ENCODE data around the gene LDLRAD4.

The LDLRAD4 gene

DNA sequence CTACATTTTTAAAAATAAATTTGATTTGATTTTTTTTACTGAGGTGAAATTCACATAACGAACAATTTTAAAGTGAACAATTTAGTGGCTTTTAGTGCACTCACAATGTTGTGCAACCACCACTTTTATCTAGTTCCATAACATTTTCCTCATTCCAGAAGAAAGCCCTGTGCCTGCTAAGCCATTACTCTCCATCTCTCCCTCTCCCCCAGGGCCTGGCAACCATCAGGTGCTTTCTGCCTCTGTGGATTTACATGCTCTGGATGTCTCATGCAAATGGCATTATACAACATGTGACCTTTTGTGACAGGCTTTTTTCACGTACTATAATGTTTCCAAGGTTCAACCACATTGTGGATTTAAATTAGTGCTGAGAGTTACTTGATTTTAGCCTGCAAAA, 19.9 kb upstream of the LDLRAD4 start:
- TF ChIP-seq, protein P1, sequence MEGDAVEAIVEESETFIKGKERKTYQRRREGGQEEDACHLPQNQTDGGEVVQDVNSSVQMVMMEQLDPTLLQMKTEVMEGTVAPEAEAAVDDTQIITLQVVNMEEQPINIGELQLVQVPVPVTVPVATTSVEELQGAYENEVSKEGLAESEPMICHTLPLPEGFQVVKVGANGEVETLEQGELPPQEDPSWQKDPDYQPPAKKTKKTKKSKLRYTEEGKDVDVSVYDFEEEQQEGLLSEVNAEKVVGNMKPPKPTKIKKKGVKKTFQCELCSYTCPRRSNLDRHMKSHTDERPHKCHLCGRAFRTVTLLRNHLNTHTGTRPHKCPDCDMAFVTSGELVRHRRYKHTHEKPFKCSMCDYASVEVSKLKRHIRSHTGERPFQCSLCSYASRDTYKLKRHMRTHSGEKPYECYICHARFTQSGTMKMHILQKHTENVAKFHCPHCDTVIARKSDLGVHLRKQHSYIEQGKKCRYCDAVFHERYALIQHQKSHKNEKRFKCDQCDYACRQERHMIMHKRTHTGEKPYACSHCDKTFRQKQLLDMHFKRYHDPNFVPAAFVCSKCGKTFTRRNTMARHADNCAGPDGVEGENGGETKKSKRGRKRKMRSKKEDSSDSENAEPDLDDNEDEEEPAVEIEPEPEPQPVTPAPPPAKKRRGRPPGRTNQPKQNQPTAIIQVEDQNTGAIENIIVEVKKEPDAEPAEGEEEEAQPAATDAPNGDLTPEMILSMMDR (IDR thresholded peaks at IDR 0.05; ENCODE audit: insufficient read depth, low read depth, low read length, missing control alignments): no peak
- no peak for DNase-seq (ENCODE audit: low read depth)
- H3K4me3 ChIP-seq (ENCODE audit: low read length): no peak overlapping the region

DNA sequence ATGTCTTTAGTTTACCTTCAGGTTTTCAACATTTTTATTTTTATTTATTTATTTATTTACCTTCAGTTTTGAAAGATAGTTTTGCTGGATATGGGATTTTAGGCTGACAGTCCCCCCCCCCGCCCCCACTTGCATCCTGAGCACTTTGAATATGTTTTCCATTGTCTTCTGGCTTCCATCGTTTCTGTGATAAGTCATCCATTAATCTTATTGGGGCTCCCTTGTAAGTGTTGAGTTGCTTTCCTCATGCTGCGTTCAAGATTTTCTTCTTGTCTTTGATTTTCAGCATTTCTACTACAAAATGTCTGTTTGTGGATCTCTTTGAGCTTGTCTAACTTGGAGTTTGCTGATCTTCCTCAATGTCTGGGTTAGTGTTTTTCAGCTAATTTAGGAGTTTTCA, 19.4 kb upstream of the LDLRAD4 start:
- TF ChIP-seq, protein P1 (IDR thresholded peaks at IDR 0.05; ENCODE audit: insufficient read depth, low read depth, low read length, missing control alignments): no peak

DNA sequence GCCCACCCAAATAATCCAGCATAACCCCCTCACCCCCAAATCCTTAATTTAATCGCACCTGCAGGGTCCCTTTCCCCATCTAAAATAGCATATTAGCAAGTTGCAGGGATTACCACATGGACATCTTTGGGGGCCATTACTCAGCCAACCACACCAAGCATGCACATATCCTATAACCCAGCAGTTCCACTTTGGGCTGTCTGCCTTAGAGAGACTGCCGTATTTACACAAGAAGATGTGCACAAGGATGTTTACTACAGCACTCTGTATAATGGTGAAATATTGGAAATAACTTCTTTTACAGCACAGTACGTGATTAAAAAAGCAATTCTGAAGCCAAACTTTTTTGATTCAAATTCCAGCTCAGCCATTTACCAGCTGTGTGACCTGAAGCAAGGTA, 17.3 kb upstream of the LDLRAD4 start:
- H3K4me3 ChIP-seq (ENCODE audit: low read length): no peak overlapping the region
- no peak for DNase-seq (ENCODE audit: low read depth)
- TF ChIP-seq, protein P1 (IDR thresholded peaks at IDR 0.05; ENCODE audit: insufficient read depth, low read depth, low read length, missing control alignments): no peak

More for the DNA sequence above, 19.4 kb upstream of the LDLRAD4 start:
- DNase-seq (ENCODE audit: low read depth): no peak
- no peak overlapping the region for H3K4me3 ChIP-seq (ENCODE audit: low read length)

DNA sequence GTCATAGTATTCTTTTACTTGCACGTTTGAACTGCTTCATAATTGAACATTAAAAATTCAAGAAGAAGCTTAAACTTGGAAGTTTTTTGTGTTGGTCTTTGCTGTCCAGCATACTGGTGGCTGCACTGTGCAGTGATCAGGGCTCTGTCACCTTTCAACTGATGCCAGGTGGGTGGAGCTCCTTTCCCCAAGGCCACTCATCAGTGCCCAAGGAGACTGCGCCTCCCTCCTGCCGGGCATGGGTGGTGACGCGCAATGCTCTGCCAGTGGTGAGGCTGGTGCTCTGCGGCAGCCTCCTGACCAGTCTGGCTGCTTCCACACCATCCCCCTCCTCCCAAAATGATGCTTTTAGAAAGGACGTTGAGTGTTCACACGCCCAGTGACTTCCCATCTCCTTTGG, 16.0 kb upstream of the LDLRAD4 start:
- TF ChIP-seq, protein P1 (IDR thresholded peaks at IDR 0.05; ENCODE audit: insufficient read depth, low read depth, low read length, missing control alignments): no peak
- DNase-seq (ENCODE audit: low read depth): no peak
- H3K4me3 ChIP-seq (ENCODE audit: low read length): no peak overlapping the region

DNA sequence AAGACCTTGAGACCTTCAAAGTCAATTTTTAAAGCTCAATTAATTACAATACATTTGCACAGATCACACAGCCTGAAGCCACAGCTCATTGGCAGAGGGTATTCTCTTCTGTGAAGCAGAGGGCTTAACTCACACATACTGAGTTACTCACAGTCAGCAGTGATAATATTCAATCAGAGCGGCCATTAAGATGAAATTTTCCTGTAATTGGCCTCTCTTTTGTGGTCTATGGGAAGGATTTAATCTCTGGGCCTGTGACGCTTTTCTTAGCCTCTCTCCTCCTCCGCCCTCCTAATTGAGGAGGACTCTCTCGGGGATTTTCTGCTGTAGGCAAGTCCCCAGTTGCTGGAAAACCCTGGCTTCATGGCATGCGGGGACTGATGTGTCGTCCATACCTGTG, 12.3 kb upstream of the LDLRAD4 start:
- H3K4me3 ChIP-seq (ENCODE audit: low read length): no peak overlapping the region
- DNase-seq (ENCODE audit: low read depth): no peak
- TF ChIP-seq, protein P1 (IDR thresholded peaks at IDR 0.05; ENCODE audit: insufficient read depth, low read depth, low read length, missing control alignments): no peak

DNA sequence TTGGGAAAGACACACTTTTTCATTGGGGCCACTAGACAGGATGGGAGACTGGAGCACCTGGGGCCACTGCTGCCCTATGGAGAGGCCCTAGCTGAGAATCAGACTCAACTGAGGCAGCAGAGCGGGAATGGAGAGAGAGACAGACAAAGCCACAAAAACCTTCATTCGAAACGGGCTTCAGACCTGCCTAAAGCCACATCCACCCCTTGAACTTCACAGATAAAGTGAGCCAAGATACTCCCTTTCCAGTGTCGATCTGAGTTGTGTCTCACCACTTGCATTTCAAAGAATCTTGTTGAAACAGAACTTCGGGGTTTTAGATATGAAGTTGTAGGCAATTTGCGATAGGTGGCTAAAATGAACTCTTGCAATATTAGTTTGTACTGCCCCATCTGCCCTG, 11.3 kb upstream of the LDLRAD4 start:
- no peak for DNase-seq (ENCODE audit: low read depth)
- H3K4me3 ChIP-seq (ENCODE audit: low read length): no peak overlapping the region
- TF ChIP-seq, protein P1 (IDR thresholded peaks at IDR 0.05; ENCODE audit: insufficient read depth, low read depth, low read length, missing control alignments): no peak

DNA sequence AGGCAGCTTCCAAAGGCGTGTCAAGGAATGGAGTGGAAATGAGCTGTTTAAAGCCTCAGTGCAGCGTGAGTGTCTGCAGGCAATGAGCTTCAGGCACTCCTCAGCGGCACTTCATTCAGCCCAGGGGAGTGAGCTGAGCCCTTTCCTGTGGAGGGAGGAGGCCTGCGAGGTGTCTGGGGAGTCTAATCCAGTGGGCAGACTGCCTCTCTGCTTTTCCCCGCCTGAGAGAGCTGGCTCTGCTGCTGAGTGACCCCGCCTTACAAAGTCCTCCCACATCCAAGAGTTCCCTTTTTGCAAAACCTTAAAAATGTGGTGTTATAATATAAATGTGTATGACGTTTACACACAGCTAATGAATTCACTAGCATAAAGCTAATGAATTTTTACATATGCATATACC, 7.0 kb upstream of the LDLRAD4 start:
- no peak for DNase-seq (ENCODE audit: low read depth)
- no peak overlapping the region for H3K4me3 ChIP-seq (ENCODE audit: low read length)
- TF ChIP-seq, protein P1 (IDR thresholded peaks at IDR 0.05; ENCODE audit: insufficient read depth, low read depth, low read length, missing control alignments): no peak

All from epithelial cell of esophagus (primary cell).